ENCODE measurements around the gene FAM50B.

FAM50B gene

DNA sequence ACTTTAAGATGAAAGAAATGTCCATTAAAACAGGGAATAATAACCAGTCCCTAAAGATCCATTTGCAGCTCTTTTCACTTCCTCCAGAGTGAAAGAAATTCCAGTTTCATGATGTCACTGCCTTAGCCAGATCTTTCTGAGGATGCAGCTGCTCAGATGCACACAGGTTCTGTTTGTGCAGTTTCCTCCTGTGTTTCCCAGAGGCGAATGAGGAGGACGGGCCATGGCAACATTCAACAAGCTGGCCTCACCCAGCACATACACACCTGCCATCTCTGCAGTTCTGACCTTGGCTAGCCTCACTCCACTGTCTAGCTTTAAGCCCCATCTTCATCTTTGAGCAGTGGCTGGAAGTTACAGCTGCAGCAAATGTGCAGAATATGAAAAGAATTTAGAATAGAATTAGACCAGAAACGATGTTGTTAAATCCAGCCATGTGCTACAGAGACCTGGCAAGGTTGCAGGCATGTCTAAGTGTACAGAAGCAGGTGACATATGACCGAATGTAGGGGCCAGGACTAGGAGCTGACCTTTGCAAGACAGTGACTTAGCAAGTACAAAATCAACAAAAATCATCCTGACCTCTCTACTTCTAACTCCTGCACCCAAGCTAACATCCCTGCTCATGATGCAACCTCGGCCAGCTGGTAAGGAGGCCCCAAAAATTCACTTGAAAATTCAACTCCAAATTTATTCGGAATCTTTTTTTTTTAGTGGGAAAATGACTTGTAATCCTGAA, 35.0 kb downstream of the FAM50B start:
- DNase-seq (ENCODE audit: low spot score) = no peak
- TF ChIP-seq, protein P1, sequence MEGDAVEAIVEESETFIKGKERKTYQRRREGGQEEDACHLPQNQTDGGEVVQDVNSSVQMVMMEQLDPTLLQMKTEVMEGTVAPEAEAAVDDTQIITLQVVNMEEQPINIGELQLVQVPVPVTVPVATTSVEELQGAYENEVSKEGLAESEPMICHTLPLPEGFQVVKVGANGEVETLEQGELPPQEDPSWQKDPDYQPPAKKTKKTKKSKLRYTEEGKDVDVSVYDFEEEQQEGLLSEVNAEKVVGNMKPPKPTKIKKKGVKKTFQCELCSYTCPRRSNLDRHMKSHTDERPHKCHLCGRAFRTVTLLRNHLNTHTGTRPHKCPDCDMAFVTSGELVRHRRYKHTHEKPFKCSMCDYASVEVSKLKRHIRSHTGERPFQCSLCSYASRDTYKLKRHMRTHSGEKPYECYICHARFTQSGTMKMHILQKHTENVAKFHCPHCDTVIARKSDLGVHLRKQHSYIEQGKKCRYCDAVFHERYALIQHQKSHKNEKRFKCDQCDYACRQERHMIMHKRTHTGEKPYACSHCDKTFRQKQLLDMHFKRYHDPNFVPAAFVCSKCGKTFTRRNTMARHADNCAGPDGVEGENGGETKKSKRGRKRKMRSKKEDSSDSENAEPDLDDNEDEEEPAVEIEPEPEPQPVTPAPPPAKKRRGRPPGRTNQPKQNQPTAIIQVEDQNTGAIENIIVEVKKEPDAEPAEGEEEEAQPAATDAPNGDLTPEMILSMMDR (IDR thresholded peaks at IDR 0.05; ENCODE audit: borderline replicate concordance, control extremely low read depth, extremely low read depth, insufficient read depth, missing control alignments) = no peak
- in situ Hi-C loops (cut with MboI; ENCODE audit: low sequenced_read_pairs, unreplicated experiment) = no loop called here

DNA sequence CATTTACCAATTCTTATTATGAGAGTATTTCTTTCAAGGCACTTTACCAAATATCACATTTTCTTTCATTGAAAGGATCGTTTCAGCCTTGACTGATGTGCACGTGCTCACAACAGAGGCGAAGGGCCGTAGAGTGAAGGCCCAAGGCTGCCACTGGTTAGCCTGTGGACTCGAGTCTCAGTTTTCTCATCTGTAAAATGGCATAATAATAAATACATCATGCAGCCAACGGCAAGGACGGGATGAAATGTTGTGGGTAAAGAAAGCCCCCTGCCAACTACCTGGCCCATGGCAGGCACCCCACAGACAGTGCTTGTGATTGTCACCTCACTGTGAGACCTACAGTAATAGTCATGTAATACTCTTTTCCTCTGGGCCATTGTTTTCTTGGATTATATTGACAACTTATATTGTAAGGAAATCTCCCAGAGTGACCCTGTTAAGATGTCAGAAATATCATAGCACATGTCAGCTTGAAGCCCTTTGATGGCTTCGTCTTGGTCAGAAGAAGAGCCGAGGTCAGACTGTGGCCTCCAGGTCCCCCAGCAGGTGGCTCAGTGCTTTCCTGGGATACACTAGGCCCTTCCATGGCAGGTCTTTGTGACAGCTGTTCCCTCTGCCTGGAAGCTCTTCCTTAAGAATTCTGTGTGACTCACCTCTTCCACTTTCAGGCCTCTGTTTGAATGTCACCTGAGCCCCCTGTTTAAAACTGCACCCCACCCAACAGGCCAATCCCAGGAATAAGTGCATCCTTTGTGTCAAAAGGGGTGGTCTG, 36.3 kb downstream of the FAM50B start:
- in situ Hi-C loops (cut with MboI; ENCODE audit: low sequenced_read_pairs, unreplicated experiment) = no loop called here
- TF ChIP-seq, protein P1 (IDR thresholded peaks at IDR 0.05; ENCODE audit: borderline replicate concordance, control extremely low read depth, extremely low read depth, insufficient read depth, missing control alignments) = no peak
- no peak for DNase-seq (ENCODE audit: low spot score)

DNA sequence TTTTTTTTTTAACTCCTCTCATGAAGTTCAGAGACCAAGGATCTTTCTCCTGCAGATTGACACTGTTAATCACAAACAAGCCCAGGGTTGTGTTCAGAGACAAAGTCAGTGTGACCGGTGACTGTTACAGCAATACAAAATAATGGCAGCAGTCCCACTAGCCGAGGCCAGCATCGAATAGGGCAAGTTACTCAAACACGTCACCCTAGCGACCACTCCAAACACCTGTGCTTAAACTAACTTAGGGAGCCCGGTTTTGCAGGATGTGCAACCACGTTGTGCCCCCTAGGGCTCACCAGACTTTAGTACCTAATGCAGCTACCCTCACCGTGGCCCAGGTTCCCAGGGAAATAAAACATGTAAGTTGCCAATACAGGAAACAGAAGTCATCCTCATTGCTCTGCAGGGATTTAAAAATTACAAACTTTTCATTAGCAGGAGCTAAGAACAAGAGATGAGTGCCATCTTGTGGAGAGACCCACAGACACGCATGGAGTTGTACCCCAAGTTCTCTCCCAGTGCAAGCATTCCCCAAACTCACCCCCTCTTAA, 38.1 kb downstream of the FAM50B start:
- in situ Hi-C loops (cut with MboI; ENCODE audit: low sequenced_read_pairs, unreplicated experiment) = no loop called here
- DNase-seq (ENCODE audit: low spot score) = no peak
- TF ChIP-seq, protein P1 (IDR thresholded peaks at IDR 0.05; ENCODE audit: borderline replicate concordance, control extremely low read depth, extremely low read depth, insufficient read depth, missing control alignments) = no peak

DNA sequence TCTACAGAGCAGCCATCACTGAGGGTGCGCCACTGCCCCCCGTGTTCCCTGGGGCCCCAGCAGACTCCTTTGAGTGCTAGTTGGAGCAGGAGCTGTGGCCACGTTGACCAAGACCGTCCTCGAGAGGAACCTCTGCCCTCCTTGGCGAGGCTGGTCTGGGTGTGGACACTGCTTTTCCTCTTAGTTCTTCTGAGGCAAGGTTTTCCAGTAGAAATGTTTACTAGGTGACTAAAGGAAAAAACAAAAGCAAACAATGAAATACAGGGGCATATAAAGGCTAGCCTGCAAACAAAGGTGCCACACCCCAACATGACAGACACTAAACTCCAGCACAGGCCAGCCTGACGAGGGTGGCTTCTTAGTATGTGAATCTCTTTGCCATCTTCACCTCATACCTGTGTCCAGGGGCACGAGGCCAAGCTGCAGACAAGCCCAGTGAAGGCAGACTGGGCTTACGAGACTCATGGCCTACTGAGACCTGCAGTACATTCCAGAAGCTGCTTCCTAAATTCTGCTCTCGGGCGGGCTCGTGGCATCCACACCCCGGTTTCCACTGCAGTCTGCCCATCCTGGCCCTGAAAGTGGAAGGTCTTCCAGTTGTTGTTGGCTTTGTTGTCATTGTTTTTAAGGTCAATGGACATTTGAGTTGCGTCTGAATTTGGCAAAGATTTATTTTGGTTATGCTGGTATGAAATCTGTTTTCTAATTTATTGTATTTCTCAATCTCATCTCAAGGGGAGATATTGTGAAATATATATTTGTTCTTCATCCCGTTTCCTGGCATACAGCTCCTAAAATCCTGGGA, 39.2 kb downstream of the FAM50B start:
- TF ChIP-seq, protein P1 (IDR thresholded peaks at IDR 0.05; ENCODE audit: borderline replicate concordance, control extremely low read depth, extremely low read depth, insufficient read depth, missing control alignments) = no peak
- no peak for DNase-seq (ENCODE audit: low spot score)
- in situ Hi-C loops (cut with MboI; ENCODE audit: low sequenced_read_pairs, unreplicated experiment) = no loop called here

DNA sequence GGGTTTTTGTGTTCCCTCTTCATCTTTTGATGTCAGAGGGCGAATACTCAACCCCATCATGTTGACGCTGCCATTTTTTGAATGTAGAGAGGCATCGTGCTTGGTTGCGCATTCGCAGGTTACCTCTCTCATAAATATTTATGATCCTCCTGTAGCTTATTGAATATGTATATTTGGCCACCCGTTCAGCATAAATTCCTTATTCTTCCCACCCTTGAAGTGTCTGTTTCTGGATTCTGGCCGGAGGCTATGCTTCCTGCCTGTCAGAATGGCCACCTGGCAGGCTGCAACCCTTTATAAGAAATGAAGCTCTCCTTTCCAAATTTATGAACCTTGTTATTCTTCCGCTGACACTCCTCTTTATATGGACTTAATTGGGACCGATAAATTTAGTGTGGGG, 40.9 kb downstream of the FAM50B start:
- TF ChIP-seq, protein P1 (IDR thresholded peaks at IDR 0.05; ENCODE audit: borderline replicate concordance, control extremely low read depth, extremely low read depth, insufficient read depth, missing control alignments) = no peak
- in situ Hi-C loops (cut with MboI; ENCODE audit: low sequenced_read_pairs, unreplicated experiment) = no loop called here

DNA sequence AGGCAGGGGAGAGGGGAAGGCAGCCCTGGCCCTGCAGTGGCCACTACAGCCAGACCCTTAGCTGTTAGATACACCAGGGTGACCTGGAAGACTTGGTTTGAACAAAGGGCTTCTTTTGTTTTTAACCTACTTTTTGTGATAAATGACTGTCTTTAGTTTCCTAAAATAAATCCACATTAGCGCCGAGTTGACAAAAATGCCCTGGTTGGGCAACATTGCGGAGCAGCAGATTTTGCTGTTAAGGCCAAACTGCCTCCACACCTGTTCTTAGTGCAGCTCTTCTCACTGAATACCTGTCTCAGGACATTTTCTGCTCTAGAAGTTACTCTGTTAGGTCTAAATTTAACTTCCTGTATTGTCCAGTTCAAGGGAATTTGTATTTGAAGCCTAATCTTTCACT, 42.7 kb downstream of the FAM50B start:
- in situ Hi-C loops (cut with MboI; ENCODE audit: low sequenced_read_pairs, unreplicated experiment) = no loop called here
- no peak for DNase-seq (ENCODE audit: low spot score)

More for the DNA sequence above, 40.9 kb downstream of the FAM50B start:
- no peak for DNase-seq (ENCODE audit: low spot score)

More for the DNA sequence above, 42.7 kb downstream of the FAM50B start:
- TF ChIP-seq, protein P1 (IDR thresholded peaks at IDR 0.05; ENCODE audit: borderline replicate concordance, control extremely low read depth, extremely low read depth, insufficient read depth, missing control alignments) = no peak
